Fibroblast of gingiva (primary cell): ENCODE measurements around the gene PRDM16.

Experiments
- DNase-seq: peaks from one replicate; pipeline ENCODE4 v3.0.0-alpha.2; 2011; ENCODE audit warnings: low read depth

PRDM16 gene

GRCh38 chr1:3339856-3340255 is 270.9 kb downstream of the PRDM16 start:
- no peak for DNase-seq

DNA sequence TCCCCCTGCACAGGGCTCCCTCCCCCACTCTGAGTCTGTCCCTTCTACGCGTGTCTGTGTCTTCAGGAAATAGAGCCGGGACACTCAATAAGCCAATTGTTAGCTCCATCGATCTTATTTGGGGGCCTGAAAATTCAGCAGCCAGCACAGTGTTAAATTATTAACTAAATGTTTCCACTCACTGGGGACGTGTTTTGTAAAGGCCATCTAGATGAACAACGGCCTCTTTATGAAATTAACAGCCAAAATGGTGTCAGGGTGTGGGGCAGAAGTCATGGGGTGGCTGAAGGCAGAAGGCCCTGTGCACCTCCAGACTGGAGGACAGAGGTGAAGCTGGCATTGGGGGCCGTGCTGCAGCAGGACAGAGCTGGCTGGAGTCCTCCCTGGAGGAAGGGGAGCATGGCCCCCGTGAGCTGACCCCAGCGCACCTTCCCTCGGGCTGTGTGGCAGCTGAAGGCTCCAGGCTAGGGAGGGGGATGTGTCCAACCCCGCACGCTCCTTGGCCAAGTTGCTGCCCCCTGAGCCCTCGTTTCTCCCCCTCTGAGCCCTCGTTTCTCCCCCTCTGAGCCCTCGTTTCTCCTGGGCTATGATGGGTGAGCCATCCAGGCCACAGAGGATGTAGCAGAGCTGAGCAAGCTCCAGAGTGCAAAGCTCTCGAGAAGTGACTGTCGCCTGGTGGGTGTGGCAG is 271.7 kb downstream of the PRDM16 start:
- DNase-seq, result no peak

DNA sequence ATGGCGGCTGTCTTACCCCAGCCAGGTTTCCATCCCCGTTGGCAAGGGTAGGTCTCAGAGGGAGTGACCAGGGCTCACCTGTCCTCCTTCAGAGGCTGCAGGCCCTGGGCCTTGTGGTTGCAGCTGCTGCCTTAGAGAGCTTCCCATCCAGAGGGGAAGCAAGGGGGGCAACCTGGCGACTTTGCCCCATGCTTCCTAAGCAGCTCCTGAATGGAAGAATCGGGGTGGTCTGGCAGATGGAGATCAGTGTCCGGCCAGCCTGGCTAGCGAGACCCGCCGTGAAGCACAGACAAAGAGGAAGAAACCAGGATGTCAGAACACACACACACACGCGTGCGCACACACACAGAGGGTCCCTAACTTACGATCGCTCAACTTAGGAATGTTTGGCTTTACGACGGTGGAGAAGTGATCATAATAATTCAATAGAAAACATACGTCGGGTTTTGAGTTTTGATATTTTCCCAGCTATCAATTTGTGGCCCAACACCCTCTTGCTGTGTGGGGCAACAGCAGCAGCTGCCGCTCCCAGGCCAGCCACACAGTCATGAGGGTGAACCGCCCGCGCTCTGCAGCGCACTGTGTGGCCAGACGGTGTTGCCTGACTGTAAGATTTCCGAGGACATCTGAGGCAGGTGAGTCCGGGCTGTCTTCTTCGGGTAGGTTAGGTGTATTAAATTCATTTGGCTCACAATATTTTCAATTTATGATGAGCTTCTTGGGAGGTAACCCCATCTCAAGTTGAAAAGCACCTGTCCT is 272.4 kb downstream of the PRDM16 start:
- no peak for DNase-seq

- DNase-seq, result no peak
Measured at GRCh38 chr1:3342960-3343359, 274.0 kb downstream of the PRDM16 start.

GRCh38 chr1:3344395-3344794 is 275.4 kb downstream of the PRDM16 start:
- no peak for DNase-seq

DNA sequence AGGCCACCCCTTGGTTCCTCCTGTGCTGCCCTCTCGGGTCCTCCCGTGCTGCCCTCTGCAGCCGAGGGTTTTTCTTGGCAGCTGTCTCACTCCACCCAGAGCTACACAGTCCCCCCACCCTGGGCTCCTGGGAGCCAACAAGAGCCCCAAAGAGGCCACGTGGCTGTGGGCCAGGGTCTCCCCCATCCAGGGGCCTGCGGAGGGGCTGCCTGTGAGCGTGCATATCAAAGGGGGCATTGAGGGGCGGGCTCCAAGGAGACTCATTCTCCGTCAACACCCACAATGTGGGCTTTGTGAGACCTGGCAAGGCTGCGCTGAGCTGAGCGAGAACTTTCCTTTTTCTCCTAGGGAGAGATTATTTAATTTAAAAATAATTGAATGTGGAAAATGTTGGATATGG is 276.8 kb downstream of the PRDM16 start:
- DNase-seq, result no peak

GRCh38 chr1:3346478-3346877 is 277.5 kb downstream of the PRDM16 start:
- DNase-seq, result no peak

DNA sequence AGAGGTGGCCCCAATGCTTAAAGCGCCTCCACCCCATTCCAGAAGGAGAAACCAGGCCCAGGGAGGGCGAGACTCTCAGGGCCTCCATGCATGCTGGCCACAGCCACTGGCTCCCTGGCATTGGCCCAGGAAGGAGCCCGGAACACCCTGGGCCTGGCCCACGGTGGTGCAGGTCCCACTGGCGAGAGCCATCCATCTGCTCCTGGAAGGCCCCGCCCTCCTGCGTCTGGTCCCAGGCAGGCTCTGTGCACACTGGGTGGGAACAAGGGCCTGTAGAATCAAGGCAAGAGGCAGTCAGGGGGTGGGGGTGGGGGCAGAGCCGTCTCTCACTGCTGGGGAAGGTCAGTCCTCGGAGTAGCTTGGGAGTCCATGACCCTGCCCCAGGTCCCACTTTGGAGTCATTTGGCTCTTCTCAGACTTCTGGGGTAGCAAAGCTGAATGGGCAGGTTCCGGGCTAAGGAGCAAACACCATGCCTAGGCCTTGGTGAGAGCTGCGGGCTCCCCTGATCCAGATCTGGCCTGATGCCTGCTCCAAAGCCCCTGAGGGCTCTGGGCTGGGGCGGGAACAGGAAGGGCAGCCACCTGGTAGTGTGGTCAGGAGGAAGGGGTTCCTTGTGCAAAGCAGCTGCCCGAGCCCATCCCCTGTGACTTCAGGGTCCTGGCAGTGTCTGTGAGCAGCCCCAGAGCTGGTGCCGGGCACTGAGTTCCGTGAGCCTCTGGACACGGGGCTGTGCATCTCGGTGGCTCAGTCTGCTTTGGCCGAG is 278.4 kb downstream of the PRDM16 start:
- DNase-seq, result no peak

GRCh38 chr1:3348196-3348865 is 279.3 kb downstream of the PRDM16 start:
- no peak for DNase-seq

DNA sequence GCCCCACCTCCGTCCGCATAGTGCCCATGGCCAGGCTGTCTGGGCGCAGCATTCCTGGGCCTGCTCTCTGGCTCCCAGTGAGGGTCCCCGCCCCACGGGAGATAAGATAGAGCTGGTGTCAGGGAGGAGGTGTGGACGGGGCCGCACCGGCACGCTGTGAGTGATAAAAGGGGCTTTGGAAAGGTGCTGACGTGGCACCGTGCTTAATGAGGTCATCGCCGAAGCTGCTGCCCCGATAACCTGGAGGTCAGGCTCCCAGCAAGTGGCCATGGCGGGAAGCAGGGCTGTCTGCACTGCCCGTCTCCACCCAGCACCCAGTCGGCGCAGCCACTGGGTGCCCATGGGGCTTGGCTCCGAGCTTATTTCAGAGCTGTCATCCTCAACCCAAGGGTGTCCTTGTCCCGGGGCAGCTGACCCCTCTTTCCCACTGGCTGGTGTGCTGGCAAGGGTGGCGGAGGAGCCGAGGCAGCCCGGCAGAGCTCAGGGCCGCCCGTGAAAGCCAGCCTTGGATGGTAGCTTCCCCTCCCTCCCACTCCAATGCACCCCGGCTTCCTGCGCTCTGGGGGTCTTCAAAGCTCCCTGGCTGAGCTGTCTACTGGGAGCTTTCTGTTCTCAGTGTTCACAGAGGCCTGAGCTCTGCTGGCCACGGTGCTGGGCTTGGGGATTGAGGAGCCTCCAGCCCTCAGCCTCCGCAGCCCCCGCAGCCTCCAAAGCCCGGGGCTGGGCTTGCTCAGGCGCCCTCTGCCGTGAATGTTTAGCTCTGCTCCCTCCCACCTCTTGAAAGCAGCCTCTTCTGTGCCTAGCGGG is 280.4 kb downstream of the PRDM16 start:
- no peak for DNase-seq

DNA sequence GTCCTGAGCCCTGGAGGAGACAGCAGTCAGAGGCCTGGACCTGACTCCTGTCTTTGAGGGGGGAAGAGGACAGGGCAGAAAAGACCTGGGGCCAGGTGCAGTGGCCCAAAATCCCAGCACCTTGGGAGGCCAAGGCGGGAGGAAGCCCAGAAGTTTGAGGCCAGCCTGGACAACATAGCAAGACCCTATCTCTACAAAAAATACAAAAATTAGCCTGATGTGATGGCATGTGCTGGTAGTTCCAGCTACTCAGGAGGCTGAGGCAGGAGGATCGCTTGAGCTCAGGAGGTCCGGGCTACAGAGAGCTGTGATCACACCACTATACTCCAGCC is 280.9 kb downstream of the PRDM16 start:
- no peak for DNase-seq

- DNase-seq, result peak; percentile 21
Measured at GRCh38 chr1:3350506-3351261, 281.7 kb downstream of the PRDM16 start.

DNA sequence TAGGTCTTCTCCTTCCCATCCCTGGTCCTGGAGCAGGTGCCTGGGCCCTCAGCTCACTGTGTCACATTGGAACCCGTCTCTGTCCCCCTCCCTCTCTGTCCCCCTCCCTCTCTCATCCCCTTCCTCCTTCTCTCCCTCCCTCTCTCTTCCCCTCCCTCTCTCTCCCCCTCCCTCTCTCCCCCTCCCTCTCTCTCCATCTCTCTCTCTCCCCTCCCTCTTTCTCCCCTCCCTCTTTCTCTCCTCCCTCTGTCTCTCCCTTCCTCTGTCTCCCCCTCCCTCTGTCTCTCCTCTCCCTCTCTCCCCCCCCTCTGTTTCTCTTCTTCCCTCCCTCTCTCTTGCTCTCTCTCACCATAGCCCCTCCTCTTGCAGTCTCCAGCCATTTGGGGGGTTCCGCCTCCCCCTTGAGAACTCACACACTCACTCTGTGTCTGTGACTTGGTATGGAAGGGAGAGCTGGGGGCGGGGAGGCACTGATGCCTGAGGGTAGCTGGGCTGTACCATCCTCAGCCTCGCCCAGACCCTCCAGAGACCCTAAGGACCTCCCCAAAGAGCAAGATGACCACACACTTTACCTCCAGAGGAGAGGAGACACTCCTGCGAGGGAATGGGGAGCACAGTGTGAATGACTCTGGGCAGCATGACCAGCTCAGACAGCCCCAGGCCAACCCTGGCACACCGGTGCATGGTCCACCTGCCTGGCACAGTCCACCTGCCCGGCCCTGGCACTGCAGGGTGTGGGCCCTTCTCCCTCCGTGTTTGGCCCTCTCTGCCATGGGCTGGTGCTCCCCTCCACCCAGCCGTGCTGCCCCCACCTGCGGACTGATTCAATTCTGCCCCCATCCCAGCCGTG is 282.7 kb downstream of the PRDM16 start:
- no peak for DNase-seq

- DNase-seq, result peak; percentile 64
Measured at GRCh38 chr1:3352299-3352951, 283.4 kb downstream of the PRDM16 start.

DNA sequence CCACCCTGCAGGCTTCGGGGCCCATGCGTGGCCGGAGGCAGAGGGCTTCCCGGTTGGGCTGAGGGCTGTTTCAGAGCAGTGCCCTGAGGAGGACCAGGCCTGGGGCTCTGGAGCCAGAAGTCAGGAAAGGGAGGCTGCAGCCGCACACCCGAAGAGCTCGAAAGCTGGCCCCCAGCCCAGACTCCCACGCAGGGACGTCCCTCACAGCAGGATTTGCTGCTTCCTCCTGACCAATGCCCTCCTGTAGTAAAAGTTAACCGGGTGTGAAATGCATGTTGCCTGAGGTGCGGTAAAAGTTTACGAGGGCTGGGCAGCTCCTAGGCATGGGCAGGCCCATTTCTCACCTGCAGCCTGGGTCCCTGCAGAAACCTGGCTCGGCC is 283.9 kb downstream of the PRDM16 start:
- DNase-seq, result no peak

DNA sequence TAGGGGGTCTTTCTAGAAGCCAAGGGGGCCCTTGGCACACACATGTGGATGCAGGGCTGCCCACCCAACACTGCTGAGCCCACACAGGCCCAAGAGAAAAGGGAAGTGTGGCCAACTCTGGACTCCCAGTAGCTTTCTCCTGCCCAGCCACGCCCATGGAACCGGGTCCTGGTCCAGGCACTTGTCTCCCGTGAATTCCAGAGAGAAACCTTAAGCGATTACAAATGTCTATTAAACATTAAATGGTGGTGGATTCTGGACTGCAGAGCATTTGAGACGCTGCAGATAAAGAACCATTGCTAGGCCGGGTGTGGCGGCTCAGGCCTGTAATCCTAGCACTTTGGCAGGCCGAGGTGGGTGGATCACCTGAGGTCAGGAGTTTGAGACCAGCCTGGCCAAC is 284.9 kb downstream of the PRDM16 start:
- no peak for DNase-seq

- no peak for DNase-seq
Measured at GRCh38 chr1:3355089-3355488, 286.1 kb downstream of the PRDM16 start.

GRCh38 chr1:3355894-3356826 is 287.2 kb downstream of the PRDM16 start:
- DNase-seq, result no peak
